Amygdala (tissue), 56 donors: Measurements from ENCODE around the gene KISS1.
A peak's percentile ranks its signal among the peaks of the same experiment; 100 is the strongest.

ENCODE experiments used
- DNase-seq, 56 donors: peaks; one replicate each; lab custom pipeline; 2025; lab: John Stamatoyannopoulos, UW

The KISS1 gene

DNA sequence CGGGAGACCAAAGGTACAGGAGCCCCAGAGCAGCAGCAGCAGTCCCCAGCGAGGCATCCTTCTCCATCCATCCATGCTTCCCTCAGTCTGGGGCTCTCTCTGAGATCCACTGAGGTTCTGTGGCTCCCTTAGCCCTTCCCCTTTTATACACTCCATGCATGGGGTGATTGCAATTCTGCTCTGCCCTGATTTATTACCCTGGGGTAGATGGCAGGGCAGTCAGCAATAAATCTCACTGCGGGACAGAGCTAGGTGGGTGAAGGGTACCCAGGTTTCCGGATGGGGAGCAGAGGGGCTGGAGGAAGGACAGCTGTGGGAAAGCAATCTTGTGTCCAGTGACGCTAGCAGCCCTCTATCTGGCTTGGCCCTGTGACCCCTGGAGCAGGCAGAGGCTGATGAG, 30.1 kb downstream of the KISS1 start, which contains the start of gene REN:
REN (minus strand) TSS at position 119 of the 400 bp plus-strand sequence; CDS start at position 75, 44 bp downstream.
- no peak for DNase-seq

DNA sequence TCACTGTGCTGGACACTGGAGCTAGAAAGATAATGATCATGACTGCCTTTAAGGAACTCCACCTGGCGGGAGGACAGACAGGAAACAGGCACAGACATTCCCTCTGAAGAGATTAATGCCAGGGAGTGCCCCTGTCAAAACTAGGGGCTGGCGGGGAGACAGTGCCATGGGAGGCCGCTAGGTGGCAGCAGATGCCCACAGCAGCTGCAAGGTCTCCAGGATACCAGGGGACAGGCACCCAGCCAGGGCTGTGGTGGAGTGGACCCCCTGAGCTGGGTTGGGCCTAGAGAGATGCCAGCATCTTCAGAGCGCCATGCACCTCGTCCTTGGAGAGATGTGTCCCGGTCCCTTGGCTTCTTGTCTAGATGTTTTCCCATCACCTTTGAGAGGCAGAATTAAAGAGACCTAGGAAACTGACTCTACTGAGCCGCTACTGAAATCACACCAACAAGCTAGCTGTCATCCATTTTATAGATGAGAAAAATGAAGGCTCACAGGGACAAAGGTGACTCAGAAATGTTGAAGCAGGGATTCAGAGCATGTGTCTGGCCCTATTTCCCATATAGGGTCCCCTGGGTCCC, 33.7 kb downstream of the KISS1 start:
- DNase-seq: peak in 51 of 56 donors; percentile 19 to 86 (median 57)

DNA sequence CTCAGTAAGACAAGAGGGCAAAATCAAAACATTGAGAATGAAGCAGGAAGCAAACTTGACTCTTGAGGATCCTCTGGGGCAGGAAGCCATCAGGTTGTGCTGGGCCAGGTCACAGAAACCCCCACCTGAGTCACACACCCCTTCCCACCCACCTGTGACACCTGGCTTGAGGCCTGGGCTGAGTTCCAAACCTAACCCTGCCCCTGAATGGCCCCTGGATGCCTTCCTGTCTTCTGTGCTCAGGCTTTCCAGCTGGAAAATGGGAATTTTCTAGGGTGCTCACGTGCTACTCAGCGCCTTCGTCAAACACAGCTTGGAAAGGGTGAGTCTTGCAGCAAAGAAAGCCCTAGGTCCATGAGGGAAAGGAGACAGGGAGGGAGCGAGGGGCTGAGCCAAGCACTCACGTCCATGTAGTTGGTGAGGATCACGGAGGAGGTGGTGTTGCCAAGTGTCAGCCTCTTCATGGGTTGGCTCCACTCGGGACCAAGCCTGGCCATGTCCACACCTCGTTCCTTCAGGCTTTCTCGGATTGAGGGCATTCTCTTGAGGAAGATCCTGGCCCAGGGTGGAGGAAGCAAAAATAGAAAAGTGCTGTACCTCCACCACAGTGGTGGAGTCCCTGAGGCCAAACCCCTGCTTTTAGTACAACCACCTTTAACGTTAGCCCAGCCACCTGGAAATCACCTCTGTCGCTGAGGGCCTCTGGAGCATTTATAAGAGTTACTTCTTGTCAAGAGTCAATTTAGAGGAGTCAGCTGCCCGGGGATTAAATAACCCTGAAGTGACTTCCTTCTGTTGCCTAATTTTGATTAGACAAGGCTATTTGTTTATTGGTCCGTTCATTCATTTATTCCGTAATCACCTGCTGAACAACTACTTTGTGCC, 34.4 kb downstream of the KISS1 start:
- DNase-seq: no peak

DNA sequence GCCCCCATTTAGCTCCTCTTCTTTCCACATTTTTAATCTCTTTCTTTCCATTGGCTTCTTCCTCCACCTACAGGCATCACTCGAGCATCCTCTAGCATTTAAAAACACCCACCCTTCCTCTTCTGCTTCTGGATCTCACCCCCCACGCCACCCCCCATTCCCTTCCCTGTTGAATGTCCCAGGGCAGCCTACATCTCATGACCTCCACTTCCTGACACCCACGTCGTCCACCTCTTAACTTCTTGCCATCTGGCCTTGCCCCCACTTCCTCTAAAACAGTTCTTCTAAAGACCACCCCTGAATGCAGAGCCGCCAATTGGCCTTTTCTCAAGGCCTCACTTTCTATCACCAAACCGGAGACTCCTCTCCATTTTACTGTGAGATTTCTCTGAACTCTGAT, 38.3 kb downstream of the KISS1 start:
- DNase-seq: no peak

DNA sequence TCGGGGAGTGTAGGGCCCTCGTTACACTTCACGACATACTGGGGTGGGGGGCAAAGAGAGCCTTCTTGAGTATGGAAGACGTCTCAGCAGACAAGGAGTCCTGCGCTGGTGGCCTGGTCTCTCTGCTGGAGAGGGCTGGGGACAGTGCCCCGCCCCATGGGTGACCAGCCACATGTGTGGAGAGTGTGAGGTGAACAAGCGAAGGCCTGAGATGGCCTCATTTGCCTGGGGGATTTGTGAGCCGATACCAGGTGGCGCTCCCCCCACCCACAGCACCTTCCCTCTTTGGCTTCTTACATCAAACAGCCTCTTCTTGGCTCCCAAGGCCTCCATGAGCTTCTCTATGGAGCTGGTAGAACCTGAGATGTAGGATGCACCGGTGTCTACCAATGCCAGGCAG, 40.4 kb downstream of the KISS1 start:
- no peak for DNase-seq

DNA sequence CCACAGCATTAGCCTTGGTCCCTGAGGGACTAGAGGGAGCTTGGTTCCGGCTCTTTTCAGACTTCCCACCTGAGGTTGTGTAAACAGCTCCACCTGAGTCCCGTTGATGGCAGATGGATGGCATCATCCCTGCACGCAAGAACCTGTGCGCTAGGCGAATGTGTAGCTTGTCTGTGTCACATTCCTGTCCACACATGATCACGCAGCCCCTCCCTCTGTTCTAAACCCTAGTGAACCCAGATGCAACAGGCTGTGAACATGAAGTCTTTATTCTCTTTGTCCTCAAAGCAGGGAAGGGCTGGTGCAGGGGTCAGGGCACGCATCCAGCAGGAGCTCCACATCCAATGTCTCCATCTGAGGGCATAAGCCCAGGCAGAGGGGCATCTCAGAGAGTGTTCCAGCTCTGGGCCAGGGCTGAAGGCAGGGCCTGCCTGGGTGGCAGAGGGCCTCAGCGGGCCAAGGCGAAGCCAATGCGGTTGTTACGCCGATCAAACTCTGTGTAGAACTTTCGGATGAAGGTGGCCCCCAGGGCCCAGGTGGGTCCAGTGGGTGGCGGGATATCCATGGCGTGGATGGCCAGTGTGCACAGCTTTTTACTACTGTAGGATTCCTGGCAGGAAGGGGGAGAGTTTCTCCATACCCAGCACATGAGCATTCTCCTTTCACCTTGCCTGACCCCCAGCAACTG, 41.6 kb downstream of the KISS1 start:
- no peak for DNase-seq

DNA sequence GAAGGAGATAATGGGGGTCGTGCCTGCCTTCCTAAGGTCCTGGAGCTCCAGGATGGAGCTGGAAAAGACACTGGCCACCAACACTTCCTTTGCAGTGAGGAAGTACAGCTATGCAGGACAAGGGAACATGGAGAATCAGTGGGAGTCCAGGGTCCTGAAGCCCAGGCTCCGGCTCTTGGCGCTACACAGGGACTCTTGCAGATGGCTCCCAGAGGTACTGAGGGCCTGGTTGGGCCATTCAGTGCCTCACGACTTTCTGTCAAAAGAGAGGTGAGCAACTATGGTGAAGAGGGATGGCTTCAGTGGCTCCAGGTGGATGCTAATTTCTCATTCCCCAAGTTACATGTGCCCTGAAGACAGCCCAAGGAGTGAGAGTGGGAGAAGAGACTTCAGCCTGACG, 42.6 kb downstream of the KISS1 start:
- DNase-seq: no peak

DNA sequence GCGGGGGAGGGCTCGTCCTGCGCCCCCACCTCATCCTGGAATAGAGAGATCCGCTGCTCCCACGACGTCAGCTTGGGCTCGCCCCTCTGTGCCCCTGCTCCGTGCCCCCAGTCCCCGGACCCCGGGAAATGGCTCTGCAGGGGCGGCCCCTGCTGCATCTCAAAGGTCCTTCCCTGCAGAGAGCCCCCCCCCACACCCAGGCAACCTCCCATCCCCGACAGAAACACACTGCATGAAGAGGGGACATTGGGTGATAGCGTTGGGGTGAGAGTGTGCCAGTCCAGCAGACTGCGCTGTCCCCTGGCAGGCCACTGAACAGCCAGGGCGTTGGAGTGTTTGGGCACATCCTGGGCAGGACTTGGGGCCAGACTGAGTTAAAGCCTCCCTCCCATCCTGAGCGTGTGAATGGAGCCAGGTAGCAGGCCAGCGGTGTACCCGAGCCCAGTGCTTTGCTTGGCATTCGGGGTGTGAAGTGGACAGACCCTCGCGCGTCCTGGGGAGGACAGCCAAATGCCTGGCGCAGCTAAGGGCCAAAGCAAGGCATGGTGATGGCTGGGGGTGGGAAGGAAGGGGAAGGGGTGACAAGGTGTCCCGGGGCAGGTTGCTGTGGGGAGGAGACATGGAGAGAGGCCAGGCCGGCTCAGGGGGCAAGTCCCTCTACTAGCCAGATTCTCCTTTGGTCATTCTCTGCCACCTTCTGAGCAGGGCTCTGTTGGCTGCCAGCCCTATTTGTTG, 43.8 kb downstream of the KISS1 start:
- peak in 2 of 56 donors; percentile 19 to 52 for DNase-seq

DNA sequence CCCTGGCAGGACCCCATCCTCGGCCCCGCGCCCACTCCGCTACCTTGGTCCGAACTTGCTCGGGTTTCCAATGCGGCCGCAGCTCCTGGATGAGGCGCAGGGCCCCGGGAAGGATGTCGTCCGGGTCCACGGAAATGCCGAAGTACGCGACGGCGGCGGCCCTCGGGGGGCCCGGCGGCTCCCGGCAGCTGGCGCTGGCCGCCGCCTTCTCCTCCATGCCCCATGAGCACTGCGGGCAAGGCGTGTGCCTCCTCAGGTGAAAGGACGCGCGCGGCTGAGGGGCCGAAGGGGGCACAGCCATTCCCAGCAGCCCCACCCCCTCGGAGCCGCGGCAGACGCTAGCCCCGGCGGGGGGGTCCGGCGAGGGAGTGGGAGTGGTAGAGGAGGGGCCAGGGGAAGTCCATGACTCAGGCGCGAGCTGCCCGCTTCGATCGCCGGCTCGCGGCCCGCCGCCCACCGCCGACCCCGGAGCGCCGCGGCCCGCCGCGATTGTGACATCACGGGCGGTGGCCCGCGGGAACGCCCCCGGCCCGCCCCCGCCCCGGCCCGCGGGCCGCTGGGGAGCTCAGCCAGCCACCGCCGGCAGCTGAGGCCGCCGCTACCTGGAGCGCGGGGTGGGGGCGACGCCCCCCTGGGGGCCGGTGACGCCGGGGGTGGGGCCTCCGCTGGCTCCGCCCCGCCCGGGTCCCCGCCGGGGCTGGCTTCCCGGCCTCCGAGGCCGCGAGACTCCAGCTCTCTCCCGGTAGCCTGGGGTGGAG, 44.6 kb downstream of the KISS1 start, which contains the start of gene ETNK2:
ETNK2 (minus strand) TSS at position 493 of the 758 bp plus-strand sequence; CDS start at position 301, 192 bp downstream.
- peak in 20 of 56 donors; percentile 20 to 72 (median 48) for DNase-seq

DNA sequence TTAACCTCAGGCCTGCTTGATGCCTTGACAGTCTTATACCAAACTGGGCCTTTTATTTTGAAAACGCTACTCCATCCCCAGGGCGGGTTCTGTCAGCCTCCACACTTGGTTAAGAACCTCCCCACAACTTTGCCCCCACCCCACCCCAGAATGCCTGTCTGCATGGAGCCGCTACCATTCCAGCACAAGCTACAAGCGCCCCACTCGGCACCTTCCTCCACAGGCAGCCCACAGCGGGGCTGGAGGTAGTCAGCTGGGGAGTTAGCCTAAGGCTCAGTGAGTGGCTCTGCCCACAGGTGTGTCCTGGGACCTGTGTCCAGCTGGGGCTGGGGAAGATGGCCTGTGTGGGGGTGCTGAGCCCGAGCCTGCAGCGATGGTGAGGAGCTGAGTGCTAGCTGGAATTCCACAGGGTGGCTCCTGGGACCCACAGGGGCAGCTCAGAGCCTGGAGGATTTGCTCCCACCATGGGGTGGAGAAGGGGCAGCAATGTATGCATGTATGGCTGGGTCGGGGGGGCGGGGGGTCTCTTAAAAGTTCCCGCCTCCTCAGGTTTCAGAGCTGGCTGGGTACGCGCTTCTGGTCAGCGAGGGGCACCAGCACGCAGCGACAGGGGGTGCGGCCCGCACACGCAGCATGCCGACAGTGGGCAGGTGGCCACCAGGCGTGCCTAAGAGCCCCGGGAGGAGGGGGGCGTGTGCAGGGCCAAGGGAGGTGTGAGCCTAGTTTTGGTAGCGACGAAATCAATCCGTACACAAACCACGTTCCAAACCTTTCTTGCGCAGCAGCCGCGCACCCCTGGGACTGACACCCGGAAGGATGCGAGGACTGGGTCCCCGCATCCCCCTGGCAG, 45.4 kb downstream of the KISS1 start:
- peak in 6 of 56 donors; percentile 20 to 37 (median 28) for DNase-seq

DNA sequence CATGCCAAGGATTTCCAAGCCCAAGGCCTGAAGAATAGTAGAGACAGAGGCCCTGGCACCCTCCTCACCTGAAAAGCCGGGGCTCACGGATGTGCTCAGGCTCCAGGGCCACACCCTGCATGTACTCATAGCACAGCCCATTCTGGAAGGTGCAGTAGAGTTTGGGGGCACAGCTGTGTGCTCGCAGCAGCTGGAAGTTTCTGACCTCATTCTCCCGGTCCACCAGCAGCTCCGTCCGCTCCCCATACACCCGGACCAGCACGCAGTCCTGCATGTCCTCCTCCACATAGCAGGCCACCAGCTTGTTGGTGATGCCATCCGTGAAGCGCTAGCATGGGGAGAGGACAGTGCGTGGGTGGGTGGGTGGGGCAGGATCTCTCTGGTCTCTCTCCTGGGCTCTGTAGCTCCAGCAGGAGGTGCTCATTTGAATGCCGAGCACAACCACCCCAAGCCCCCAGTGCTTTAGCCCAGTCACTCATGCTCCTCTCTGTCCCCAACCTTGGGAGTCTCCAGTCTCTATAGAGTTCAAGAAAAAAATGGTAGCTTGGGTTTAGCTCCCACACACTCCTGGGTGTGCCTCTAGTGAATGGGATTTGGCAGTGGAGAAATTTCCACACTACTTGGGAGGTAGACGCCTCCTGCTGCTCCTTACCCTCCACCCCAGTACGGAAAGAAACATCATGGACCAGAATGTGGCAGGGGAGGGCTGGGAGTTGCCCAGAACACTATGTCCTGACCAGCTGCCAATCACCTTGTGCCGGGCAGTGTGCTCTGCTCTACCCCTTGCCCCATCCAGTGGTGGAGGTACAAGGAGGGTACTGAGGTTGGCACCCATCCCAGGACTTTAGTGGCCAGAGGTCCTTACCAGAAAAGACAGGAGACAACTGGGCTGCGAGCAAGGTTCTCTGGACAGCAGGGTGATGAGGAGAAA, 46.4 kb downstream of the KISS1 start:
- peak in 1 of 56 donors; percentile 25 for DNase-seq

DNA sequence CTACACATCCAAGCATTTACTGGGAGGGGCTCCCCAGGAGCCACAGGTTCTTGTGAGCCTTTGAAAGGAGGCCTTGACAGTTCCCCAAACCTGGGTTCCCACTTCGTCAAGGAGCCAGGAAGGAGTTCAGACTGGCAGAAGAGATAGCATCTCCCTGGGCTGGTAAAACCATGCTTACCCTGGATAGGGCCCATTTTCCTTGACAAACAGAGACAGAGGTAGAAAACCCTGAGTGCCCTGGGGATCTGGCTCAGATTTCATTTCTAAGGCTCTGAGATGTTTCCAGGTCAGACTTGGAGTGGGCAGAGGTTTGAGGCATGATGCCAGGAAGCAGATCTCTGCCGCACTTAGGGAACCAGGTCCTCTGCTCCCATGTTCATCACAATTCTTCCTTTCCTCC, 47.2 kb downstream of the KISS1 start:
- DNase-seq: no peak

DNA sequence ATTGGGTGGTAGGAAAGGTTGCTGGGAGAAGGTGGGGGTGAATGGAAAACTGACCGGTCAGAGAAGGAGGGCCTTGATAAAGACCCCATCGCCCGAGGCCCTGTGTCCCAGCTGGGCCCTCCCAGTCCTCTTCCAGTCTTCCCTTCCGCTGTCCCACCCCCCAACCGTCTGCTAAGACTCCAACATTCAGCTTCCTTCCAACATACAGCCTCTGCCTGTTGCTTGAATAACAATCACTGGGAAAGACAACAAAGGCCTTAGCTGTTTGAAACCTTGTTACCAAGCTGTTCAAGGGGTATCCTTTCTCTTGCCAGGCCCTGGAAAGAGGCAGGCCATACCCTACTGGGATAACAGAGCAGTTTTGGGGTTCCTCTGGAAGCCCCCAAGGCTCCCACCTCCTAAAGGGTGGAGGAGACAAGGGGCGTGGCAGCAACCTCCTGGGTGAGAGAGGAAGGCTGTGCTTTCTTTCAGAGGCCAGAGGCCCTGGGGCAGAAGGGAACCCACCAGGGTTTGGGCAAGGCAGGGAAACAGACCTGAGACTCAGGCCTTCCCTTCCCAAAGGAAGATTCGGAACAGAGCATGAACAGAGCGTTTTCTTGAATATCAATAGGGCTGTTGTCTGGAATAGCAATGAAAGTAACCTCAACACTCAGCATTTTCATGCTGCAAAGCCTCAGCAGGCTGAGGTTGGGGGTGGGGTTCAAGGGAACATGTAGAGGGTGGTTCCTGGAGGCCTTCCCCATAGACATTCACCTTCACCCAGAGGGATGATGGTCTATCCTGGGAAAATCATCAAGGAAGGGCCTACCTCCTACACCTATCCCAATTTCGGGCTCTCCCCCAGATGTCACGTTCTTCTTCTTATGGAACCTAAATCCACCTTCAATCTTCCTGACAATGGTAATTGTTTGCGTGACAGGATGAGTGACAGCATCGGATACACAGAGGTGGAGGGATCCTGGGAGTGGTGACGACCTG, 48.6 kb downstream of the KISS1 start:
- DNase-seq: peak in 1 of 56 donors; percentile 21

DNA sequence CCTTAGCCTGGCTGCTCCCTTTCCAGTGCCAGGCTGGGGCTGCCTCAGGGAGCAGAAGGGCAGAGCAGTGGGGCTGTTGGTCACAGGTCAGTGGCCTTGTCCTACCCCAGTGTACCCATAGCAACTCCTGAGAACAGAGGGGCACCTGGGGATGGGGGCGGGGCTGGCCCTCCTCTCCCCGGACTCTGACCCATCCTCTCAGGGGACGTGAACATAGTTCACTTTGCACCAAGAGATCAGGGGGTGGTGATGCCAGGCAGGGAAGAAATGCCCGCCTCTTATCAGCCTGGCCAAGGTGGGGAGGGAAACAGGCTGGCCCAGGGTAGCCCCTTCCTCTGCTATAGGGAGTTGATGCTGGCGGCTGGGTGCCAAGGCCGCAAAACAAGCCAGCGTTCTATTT, 49.3 kb downstream of the KISS1 start:
- no peak for DNase-seq

DNA sequence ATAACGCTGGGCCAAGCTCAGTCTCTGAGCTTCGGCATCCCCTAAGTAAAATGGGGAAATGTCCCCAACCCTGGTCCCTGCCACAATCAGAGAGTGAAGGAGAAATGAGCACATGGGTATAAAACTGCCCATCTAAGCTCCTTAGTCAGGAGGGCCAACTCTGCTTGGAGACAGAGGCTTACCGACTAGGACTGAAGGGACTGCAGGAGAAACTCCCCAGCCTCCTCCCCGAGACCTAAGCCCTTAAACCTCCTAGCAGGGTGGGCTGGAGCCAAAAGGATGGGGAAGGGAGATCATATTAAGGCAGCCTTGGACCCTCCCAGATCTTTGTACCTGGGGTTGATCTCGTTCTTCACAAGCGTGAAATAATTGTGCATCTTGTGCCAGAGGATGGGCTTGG, 50.0 kb downstream of the KISS1 start:
- DNase-seq: no peak

DNA sequence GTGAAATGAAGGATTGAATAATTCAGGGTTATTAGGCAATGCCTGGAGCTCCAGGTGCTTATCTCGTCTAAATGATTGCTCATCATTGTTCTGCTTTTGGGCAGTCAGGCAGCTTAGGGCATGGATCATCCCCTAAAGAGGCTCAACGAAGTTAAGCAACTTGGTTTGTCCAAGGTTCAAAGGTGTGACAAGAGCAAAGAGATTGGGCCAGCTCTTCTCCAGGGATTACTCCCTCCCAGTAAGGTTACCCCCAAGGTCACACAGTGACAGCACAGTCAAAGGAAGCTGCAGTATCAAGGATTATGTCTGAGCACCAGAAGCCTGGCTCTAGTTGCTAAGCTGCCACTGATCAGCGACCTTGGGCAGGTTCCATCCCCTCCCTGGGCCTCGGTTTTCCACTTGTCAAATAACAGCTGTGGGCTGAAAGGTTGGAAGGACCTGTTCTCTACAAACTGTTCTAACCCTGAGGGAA, 51.2 kb downstream of the KISS1 start:
- no peak for DNase-seq
